ENCODE data around the gene DNAJC18. TPM values are rescaled to one million over a fixed set of nuclear protein-coding genes. Genes with fewer than 3 reads are reported as not detected.

DNAJC18 gene
- total and polyA plus RNA-seq, 4 donors: 0.66 to 1.8 (median 0.83) TPM

GRCh38 chr5:139369181-139369580 is 70.1 kb downstream of the DNAJC18 start:
- Histone ChIP-seq H3K27me3 (ENCODE audit: control insufficient read depth in 4 of 4, insufficient read depth in 4 of 4, low read length in 3 of 4) (no peaks in the 10 kb centered on the region), H3K4me1 (ENCODE audit: control insufficient read depth in 4 of 4, insufficient read depth in 4 of 4, low read length in 3 of 4) (peaks cover 2 to 12% (median 8%) of the 10 kb centered on the region in 4 donors), H3K9ac (ENCODE audit: low read depth in 1 of 2, low read length in 2 of 2) (no peak overlapping the region), H3K9me3 (ENCODE audit: control insufficient read depth in 4 of 4, low read length in 3 of 4) (no peaks in the 10 kb centered on the region), H3K36me3 (ENCODE audit: control insufficient read depth in 4 of 4, insufficient read depth in 3 of 4, low read depth in 1 of 4, low read length in 3 of 4) (peaks cover 17 to 47% (median 32%) of the 10 kb centered on the region in 4 donors), H3K27ac (ENCODE audit: low read depth in 1 of 2, low read length in 2 of 2) (no peak overlapping the region), H3K4me3 (ENCODE audit: low read depth in 1 of 3, low read length in 3 of 3) (no peak overlapping the region)
- DNase-seq (ENCODE audit: low spot score): no peak
- TF ChIP-seq FOXA2 (IDR thresholded peaks at IDR 0.05): no peak
- TF ChIP-seq, protein P1, sequence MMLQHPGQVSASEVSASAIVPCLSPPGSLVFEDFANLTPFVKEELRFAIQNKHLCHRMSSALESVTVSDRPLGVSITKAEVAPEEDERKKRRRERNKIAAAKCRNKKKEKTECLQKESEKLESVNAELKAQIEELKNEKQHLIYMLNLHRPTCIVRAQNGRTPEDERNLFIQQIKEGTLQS (IDR thresholded peaks at IDR 0.05): no peak
- TF ChIP-seq EGR1 (IDR thresholded peaks at IDR 0.05; ENCODE audit: low read depth in 2 of 2): no peak
- TF ChIP-seq ZBTB33 (IDR thresholded peaks at IDR 0.05): no peak
- 96% methylated on average over 1 of the region's 1 CpG for WGBS

DNA sequence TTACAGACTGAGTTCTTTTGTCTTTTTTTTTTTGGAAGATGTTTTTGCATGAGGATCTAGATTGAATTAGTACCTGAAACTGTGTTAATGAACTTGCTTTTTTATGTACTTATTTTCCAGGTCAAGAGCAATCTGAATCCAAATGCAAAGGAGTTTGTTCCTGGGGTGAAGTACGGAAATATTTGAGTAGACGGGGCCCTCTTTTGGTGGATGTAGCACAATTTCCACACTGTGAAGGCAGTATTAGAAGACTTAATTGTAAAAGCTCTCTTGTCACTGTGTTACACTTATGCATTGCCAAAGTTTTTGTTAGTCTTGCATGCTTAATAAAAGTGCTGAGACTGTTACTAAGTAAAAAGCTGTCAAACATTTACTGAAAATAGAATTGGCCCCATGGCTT is 70.7 kb downstream of the DNAJC18 start:
- Histone ChIP-seq H3K9me3 (ENCODE audit: control insufficient read depth in 4 of 4, low read length in 3 of 4) (no peaks in the 10 kb centered on the region), H3K27ac (ENCODE audit: low read depth in 1 of 2, low read length in 2 of 2) (no peak overlapping the region), H3K9ac (ENCODE audit: low read depth in 1 of 2, low read length in 2 of 2) (no peak overlapping the region), H3K27me3 (ENCODE audit: control insufficient read depth in 4 of 4, insufficient read depth in 4 of 4, low read length in 3 of 4) (no peaks in the 10 kb centered on the region), H3K4me3 (ENCODE audit: low read depth in 1 of 3, low read length in 3 of 3) (no peak overlapping the region), H3K36me3 (ENCODE audit: control insufficient read depth in 4 of 4, insufficient read depth in 3 of 4, low read depth in 1 of 4, low read length in 3 of 4) (peaks cover 17 to 53% (median 37%) of the 10 kb centered on the region in 4 donors), H3K4me1 (ENCODE audit: control insufficient read depth in 4 of 4, insufficient read depth in 4 of 4, low read length in 3 of 4) (peaks cover 2 to 6% (median 5%) of the 10 kb centered on the region in 4 donors)
- 75% methylated on average over 2 of the region's 2 CpGs for WGBS
- TF ChIP-seq YY1 (IDR thresholded peaks at IDR 0.05): no peak
- no peak for TF ChIP-seq FOXA2 (IDR thresholded peaks at IDR 0.05)
- TF ChIP-seq ZBTB33 (IDR thresholded peaks at IDR 0.05): no peak
- no peak for TF ChIP-seq FOXA1 (IDR thresholded peaks at IDR 0.05)
- TF ChIP-seq GABPA (IDR thresholded peaks at IDR 0.05 in 1 of 2, conservative IDR thresholded peaks at IDR 0.05 in 1 of 2): no peak
- TF ChIP-seq, protein P2, sequence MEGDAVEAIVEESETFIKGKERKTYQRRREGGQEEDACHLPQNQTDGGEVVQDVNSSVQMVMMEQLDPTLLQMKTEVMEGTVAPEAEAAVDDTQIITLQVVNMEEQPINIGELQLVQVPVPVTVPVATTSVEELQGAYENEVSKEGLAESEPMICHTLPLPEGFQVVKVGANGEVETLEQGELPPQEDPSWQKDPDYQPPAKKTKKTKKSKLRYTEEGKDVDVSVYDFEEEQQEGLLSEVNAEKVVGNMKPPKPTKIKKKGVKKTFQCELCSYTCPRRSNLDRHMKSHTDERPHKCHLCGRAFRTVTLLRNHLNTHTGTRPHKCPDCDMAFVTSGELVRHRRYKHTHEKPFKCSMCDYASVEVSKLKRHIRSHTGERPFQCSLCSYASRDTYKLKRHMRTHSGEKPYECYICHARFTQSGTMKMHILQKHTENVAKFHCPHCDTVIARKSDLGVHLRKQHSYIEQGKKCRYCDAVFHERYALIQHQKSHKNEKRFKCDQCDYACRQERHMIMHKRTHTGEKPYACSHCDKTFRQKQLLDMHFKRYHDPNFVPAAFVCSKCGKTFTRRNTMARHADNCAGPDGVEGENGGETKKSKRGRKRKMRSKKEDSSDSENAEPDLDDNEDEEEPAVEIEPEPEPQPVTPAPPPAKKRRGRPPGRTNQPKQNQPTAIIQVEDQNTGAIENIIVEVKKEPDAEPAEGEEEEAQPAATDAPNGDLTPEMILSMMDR (IDR thresholded peaks at IDR 0.05; ENCODE audit: low read depth, low read length, missing input control): no peak
- no peak for TF ChIP-seq JUND (IDR thresholded peaks at IDR 0.05)
- no peak for TF ChIP-seq NR2F2 (IDR thresholded peaks at IDR 0.05)
- no peak for TF ChIP-seq EGR1 (IDR thresholded peaks at IDR 0.05; ENCODE audit: low read depth in 2 of 2)
- no peak for TF ChIP-seq TAF1 (conservative IDR thresholded peaks at IDR 0.05)
- TF ChIP-seq, protein P1 (IDR thresholded peaks at IDR 0.05): no peak
- no peak for DNase-seq (ENCODE audit: low spot score)

Measured in liver (tissue), 9 donors.